Measurements from ENCODE around the gene TSC2.
"Not testable (repeated sequence)": the region's sequence is repeated elsewhere in the genome, so short reads cannot be mapped to it uniquely, and the experiment has no call there.

TSC2 gene

GRCh38 chr16:2011726-2012125 lies 36.1 kb upstream of the TSC2 start:
- DNase-seq = not testable (repeated sequence)

GRCh38 chr16:2013527-2013926 lies 34.3 kb upstream of the TSC2 start:
- no peak for DNase-seq

DNA sequence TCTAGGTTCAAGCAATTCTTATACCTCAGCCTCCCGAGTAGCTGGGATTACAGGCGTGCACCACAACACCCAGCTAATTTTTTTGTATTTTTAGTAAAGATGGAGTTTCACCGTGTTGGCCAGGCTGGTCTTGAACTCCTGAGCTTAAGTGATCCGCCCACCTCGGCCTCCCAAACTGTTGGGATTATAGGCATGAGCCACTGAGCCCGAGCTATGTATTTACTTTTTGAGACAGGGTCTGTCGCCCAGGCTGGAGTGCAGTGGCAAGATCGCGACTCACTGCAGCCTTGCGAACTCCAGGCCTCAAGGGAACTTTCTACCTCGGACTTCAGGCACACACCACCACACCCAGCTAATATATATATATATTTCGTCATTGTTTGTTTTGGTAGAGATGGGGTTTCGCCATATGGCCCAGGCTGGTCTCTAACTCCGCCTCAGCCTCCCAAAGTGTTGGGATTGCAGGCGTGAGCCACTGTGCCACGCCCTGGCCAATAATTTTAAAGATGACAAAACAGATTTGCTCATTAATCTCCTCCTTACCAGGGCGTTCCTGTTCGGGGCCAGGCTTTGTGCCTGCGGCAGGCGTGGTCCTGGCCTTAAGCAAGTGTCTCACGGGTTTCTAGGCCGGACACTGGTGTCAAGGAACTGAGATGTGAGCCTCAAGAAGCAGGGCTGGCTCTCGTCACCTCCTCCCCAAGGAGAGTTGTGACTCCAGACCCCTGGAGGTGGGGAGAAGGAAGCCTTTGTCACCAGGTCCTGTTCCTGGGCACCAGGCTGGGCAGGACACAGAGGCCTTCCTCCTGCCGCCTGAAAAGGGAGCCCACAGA lies 32.5 kb upstream of the TSC2 start:
- DNase-seq = no peak

DNA sequence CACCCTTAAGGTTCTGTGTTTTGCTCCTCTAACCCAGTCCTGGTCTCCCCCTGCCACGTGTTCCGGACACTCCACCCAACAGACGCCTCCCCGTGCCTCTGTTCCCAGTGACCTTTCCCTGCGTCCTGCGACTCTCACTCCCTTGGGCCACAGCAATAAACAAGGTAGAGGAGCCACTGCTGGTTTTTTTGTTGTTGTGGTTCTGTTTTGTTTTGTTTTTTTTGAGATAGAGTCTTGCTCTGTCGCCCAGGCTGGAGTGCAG lies 31.9 kb upstream of the TSC2 start:
- DNase-seq = no peak

GRCh38 chr16:2016407-2016922 lies 31.3 kb upstream of the TSC2 start:
- no peak for DNase-seq

GRCh38 chr16:2019518-2019920 lies 28.3 kb upstream of the TSC2 start, which contains the start of gene NPW:
Gene NPW (plus strand): TSS chr16:2019785.
- DNase-seq = peak in 1 of 2 donors; percentile 26

DNA sequence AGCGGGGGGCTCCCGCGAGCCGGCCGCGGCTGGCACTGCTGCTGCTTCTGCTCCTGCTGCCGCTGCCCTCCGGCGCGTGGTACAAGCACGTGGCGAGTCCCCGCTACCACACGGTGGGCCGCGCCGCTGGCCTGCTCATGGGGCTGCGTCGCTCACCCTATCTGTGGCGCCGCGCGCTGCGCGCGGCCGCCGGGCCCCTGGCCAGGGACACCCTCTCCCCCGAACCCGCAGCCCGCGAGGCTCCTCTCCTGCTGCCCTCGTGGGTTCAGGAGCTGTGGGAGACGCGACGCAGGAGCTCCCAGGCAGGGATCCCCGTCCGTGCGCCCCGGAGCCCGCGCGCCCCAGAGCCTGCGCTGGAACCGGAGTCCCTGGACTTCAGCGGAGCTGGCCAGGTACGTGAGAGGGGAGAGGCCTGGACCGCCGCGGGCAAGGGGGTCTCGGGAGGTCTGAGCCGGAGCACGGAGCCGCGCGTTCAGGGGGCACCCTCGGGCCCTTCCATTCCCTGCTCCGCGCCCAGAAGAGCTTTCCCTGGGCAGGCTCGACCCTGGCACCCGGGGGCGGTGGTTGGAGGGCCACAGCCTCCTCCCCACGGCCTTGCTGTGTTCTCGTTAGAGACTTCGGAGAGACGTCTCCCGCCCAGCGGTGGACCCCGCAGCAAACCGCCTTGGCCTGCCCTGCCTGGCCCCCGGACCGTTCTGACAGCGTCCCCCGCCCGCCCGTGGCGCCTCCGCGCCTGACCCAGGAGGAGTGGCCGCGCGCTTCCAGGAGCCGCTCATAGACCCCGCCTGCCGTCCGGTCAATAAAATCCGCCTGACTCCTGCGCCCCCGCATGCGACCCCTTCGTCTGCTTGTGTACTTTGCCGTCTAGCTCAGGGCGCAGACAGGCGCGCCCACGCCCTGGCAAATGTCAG lies 27.6 kb upstream of the TSC2 start:
- DNase-seq = no peak

DNA sequence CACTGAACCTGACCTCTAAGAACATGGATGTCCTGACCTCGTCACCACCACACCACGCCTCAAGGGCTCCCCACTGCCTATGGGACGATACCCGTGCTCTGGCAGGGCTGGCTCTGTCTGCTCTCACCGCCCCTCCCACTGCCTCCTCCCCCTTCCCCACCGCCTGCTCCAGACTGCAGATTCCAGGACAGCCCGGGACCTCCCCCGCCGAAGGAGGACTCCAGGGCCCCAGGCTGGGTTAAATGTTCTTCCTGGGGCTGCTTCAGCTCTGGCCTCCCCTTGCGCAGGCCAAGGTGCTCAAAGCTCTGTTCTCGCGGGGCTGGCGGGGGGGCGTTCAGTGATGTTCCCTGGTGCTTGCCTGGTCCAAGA lies 25.1 kb upstream of the TSC2 start:
- no peak for DNase-seq

- DNase-seq = peak; percentile 90 to 97
Measured at GRCh38 chr16:2023092-2024031, 24.4 kb upstream of the TSC2 start.

GRCh38 chr16:2024032-2024420 lies 23.8 kb upstream of the TSC2 start:
- DNase-seq = no peak

DNA sequence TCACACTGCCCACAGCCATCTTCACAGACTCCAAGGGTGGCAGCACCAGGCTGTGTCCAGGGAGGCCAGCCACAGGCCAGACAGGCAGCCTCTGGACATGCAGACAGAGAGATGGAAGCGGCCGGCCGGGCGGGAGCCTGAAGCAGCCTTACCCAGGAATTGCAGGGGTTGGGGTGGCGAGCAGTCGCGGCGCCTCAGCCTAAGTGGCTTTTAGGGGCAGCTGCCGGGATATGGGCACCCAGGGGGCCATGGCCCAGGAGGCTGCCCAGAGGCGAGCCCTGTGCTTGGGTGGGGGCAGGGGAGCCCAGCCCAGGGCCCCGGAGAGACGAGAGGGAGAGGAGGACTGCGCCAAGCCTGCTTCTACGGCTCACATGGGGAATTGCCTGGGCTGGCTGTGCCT lies 22.5 kb upstream of the TSC2 start:
- DNase-seq = no peak

DNA sequence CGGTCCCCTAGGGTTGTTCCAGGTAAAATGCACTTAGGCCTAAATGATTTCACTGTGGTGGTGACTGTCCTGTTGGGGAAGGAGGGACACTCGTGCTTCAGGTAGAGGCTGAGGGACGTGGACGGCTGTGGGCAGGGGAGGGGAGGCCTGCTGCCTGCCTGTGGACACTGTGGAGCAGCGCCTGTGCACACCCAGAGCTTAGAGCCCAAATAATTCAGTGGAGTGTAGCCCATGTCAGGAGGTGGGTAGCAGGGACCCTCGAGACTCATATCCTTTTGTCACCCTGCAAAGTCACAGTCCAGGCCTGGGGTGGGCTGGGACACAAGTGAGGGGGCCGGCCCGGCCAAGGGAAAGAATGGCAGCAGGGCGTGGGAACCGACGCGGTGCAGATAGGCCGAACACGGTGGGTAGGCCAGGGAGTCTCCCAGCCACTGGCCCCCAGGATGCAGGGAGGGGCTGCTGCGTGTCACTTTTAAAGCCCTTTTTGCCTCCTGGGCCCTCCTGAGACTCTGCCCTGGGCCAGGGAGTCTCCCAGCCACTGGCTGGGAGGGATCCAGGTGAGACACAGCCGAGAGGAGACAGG lies 21.8 kb upstream of the TSC2 start:
- DNase-seq = no peak

GRCh38 chr16:2026461-2027023 lies 21.2 kb upstream of the TSC2 start, which contains the start of gene NHERF2:
Gene NHERF2 (plus strand): TSS chr16:2026902. CDS start chr16:2027006, 104 bp downstream.
- peak in 1 of 2 donors; percentile 24 for DNase-seq

DNA sequence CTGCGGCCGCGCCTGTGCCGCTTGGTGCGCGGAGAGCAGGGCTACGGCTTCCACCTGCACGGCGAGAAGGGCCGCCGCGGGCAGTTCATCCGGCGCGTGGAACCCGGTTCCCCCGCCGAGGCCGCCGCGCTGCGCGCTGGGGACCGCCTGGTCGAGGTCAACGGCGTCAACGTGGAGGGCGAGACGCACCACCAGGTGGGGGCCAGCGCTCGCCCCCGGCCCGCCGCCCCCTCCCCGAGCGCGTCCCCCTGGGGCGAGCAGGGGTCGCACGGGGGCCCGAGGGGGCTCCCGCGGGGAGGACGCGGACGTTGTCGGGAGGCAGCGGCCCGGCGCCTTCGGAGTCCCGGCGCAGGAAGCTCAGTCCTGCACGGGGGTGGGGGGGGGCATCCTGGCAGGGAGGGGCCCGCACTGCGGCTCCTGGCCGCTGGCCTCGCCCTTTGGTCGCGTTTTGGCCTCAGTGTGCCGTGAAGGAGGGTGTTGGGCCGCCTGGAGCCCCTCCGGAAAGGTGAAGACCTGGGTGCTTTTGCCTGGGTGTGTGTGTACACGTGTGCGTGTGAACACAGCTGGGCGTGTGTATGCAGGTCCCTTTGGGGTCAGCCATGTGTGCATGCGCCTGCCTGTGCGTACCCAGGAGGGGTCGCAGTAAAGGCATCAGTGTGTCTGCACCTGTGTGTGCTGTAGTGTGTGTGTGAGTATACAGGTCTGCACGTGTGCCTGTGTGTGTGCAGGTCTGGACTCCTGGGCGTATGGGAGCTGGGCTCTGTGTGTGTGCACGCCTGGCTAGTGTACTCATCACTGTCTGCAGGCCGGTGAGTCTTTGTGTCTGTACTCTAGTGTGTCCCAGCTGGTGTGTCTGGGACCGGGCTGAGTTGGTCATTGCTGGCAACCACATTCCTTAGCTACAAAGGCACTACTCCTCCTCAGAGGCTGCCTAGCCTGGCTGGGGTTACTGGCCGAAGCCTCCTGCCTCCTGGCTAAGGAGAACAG lies 20.5 kb upstream of the TSC2 start:
- peak in 1 of 2 donors; percentile 16 for DNase-seq

DNA sequence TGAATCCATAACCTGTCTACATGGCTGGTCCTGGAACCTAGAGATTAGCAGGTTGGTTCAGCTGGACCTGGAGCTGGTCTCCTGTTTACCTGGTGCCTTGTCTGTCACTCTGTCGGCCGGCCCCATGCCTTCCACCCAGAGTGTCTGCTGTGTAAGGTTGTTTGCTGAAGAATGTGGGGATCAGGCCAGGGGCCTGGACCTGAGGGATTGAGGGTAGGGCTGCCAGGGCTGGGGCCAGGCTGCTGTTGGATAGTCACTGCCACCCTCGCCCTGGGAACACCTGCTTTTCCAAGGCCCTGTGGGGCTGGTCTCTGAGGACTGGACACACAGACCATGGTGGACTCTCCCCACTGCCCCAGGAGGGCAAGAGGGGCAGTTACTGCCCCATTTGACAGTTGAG lies 19.6 kb upstream of the TSC2 start:
- no peak for DNase-seq

DNA sequence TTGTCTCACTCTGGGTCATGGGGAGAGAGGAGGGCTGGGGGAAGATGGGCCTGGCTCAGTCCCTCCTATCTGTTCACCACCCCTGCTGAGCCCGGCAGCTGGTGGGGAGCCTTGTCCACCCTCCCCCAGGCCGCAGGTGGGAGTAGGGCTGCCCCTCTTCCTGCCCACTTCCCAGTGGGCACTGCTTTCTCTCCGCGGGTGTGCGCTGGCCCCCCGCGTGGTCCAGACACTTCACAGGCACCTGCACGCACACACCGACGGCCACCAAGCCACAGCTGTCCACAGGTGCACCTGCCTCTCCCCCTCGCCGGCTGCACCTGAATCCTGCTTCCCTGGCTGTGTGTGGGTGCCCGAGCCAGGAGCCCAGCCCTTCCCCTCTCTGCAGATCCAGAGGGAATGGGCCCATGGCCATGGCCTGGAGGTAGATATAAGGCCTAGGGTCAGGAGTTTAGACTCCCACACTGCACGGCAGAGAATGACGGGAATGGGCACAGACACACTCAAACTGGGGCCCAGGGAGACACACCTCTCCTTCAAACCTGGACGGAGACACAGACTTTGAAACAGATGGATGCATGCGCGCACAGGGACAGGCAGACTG lies 19.1 kb upstream of the TSC2 start:
- no peak for DNase-seq

GRCh38 chr16:2029350-2029749 lies 18.4 kb upstream of the TSC2 start:
- DNase-seq = no peak

GRCh38 chr16:2030036-2030435 lies 17.7 kb upstream of the TSC2 start:
- DNase-seq = no peak

DNA sequence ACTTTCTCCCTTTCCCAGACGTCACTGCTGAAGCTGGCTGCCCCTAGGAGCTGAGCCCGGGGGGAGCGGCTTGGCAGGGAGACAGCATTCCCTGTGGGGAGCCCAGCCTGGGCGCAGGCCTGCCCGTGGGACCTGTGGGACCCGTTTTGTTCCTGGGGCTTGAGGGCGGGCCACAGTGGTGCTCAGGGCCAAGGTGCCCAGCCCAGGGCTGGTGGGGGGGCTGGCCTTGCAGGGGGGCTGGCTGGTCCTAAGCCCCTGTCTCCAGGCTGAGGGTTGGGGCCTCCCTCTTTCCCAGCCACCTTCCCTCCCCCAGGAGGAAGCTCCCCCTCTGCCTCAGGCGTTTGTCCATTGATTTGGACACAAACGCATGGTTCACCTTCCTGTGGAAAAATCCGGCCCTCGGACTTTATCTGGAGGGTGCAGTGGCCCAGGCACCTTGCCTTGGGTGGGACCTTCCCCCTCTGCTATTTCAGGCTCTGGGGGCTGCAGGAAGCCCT lies 16.7 kb upstream of the TSC2 start:
- DNase-seq = no peak
